DND-41 (cell line): Measurements from ENCODE around the gene TEAD1.

ENCODE experiments used
- CTCF ChIP-seq: IDR thresholded peaks from 2 replicates; pipeline ENCODE4 v1.5.1; 2012; ENCODE audit warnings: borderline replicate concordance, low read length, moderate library complexity, mild to moderate bottlenecking; ENCODE audit not compliant: poor library complexity, severe bottlenecking; ENCODE audit errors: extremely low read depth
- EZH2 ChIP-seq: IDR thresholded peaks from 3 replicates; pipeline ENCODE4 v1.6.1; 2012; ENCODE audit warnings: borderline replicate concordance, low read depth, mild to moderate bottlenecking, moderate library complexity, low read length, inconsistent platforms; ENCODE audit not compliant: severe bottlenecking

- TF ChIP-seq CTCF (no peak), EZH2 (no peak)
Observed at GRCh38 chr11:12794576-12795230, 120.5 kb downstream of the TEAD1 start.
